OCI-LY3 (cell line): ENCODE results near the gene DHX35.

Experiments used
- CTCF ChIP-seq: fragments of 200-600, 300-600 bp; sonication (generic); IDR thresholded peaks from 2 replicates; pipeline ENCODE4 v1.5.1; 2014; ENCODE audit warnings: antibody characterized with exemption, low read length, low read depth
- EZH2phosphoT487 ChIP-seq: fragments of 200-600 bp; shearing (Covaris generic); IDR thresholded peaks from 2 replicates; pipeline ENCODE4 v1.6.1; 2018; ENCODE audit warnings: antibody characterized with exemption, mixed run types, low read depth

GRCh38 chr20:39070484-39071231, 108.5 kb downstream of the DHX35 start:
- TF ChIP-seq CTCF, result no peak
- no peak for TF ChIP-seq EZH2phosphoT487
